Thymus (tissue), 11 donors: ENCODE measurements around the gene CREG2. TPM values are rescaled to one million over a fixed set of nuclear protein-coding genes. Genes with fewer than 3 reads are reported as not detected.

Experiments
- DNase-seq, 9 donors: peaks; one replicate each; pipeline ENCODE4 v3.0.0-alpha.2; 2013; ENCODE audit warnings: low spot score in 9 of 9, low read depth in 6 of 9, missing footprints in 1 of 9
- H3K27ac ChIP-seq, 2 donors: one replicate each; pipeline ENCODE4 v1.5.1; 2013; ENCODE audit warnings: control low read depth in 1 of 2, low read depth in 1 of 2, low read length in 1 of 2, mild to moderate bottlenecking in 1 of 2, moderate library complexity in 1 of 2
- H3K27me3 ChIP-seq, 2 donors: one replicate each; pipeline ENCODE4 v1.5.1; 2013; ENCODE audit warnings: low read length in 1 of 2; ENCODE audit not compliant: control insufficient read depth in 2 of 2, insufficient read depth in 1 of 2
- H3K36me3 ChIP-seq, 2 donors: one replicate each; pipeline ENCODE4 v1.5.1; 2013; ENCODE audit warnings: low read length in 1 of 2, mild to moderate bottlenecking in 1 of 2, moderate library complexity in 1 of 2; ENCODE audit not compliant: control insufficient read depth in 2 of 2, insufficient read depth in 2 of 2
- H3K4me1 ChIP-seq, 2 donors: one replicate each; pipeline ENCODE4 v1.5.1; 2013; ENCODE audit warnings: low read length in 2 of 2; ENCODE audit not compliant: control insufficient read depth in 2 of 2, insufficient read depth in 2 of 2
- H3K4me3 ChIP-seq, 2 donors: one replicate each; pipeline ENCODE4 v1.5.1; 2013; ENCODE audit warnings: low read length in 2 of 2, control low read depth in 1 of 2, mild to moderate bottlenecking in 1 of 2
- H3K9me3 ChIP-seq, 2 donors: one replicate each; pipeline ENCODE4 v1.5.1; 2013; ENCODE audit warnings: low read length in 1 of 2, mild to moderate bottlenecking in 1 of 2; ENCODE audit not compliant: control insufficient read depth in 2 of 2, insufficient read depth in 1 of 2
- whole genome bisulfite sequencing: extraction: QIAGEN DNeasy Blood & Tissue Kit; methylation state at CpG from one replicate; pipeline ENCODE4 v1.1.7; 2013; 5-methylcytosine and 5-hydroxymethylcytosine counted together
- polyA plus RNA-seq: library from polyadenylated mRNA; stranded (reverse); fragments of 200-250 nt; gene quantifications from one replicate; pipeline ENCODE4 v1.2.3, GENCODE V29; 2013
- total RNA-seq: library from RNA; stranded (reverse); fragments of 120-200 nt; gene quantifications from one replicate; pipeline ENCODE4 v1.2.4, GENCODE V29; 2013
- donor health status: healthy.

CREG2 gene
- total and polyA plus RNA-seq, 2 donors, result 0.07 to 0.38 TPM

DNA sequence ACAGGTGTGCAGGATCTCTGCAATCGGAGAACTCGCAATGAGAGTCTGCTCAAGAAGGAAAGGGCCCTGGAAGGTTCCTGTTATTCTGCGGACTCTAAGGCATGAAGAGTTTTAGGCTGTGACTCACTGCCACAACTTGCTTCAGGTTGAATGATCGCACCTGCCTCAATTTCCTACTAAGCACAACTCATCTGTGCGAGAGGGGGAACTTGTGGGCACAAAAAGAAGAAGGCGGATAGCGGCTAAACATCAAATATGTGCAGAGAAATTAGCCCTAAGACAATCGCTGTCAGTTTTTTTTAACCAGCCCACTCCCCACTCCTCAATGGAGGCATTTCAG is 14.0 kb upstream of the CREG2 start:
- DNase-seq, result peak in 5 of 9 donors; percentile 14 to 42 (median 36)
- Histone ChIP-seq H3K36me3 (no peaks in the 10 kb centered on the region), H3K4me3 (no peak overlapping the region), H3K27me3 (no peaks in the 10 kb centered on the region), H3K4me1 (peaks cover 44 to 45% of the 10 kb centered on the region in 2 donors), H3K9me3 (no peaks in the 10 kb centered on the region), H3K27ac (peak overlapping the region in 1 of 2 donors; percentile 73)
- WGBS, result 16% methylated on average over 8 of the region's 8 CpGs

- peak in 5 of 9 donors; percentile 21 to 72 (median 37) for DNase-seq
- H3K27ac ChIP-seq, result peak overlapping the region; percentile 64 to 73
- WGBS, result 18% methylated on average over 18 of the region's 18 CpGs
- no peaks in the 10 kb centered on the region for H3K27me3 ChIP-seq
- H3K4me1 ChIP-seq, result peaks cover 44 to 45% of the 10 kb centered on the region in 2 donors
- H3K4me3 ChIP-seq, result no peak overlapping the region
- no peaks in the 10 kb centered on the region for H3K9me3 ChIP-seq
- H3K36me3 ChIP-seq, result no peaks in the 10 kb centered on the region
Measured at GRCh38 chr2:101400506-101401325, 13.4 kb upstream of the CREG2 start.

DNA sequence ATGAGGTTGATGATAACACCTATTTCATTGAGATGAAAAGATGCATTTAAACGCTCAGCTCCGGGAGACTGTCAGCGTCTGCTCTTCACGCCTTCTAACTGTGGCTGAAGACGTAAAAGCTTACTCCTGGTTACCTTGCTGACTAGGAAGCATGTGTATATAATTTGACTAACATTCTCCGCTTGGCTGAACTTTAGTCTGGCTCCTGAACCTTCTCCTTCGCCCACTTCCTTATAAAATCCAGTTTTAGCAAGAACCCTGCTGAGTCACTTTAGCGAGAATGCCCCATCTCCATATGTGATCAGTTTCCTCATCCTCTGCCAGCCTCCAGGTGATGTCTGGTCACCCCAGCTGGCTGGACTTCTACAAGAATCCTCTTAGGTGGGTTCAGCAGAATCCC is 12.7 kb upstream of the CREG2 start:
- H3K27me3 ChIP-seq, result no peaks in the 10 kb centered on the region
- 71% methylated on average over 8 of the region's 8 CpGs for WGBS

DNA sequence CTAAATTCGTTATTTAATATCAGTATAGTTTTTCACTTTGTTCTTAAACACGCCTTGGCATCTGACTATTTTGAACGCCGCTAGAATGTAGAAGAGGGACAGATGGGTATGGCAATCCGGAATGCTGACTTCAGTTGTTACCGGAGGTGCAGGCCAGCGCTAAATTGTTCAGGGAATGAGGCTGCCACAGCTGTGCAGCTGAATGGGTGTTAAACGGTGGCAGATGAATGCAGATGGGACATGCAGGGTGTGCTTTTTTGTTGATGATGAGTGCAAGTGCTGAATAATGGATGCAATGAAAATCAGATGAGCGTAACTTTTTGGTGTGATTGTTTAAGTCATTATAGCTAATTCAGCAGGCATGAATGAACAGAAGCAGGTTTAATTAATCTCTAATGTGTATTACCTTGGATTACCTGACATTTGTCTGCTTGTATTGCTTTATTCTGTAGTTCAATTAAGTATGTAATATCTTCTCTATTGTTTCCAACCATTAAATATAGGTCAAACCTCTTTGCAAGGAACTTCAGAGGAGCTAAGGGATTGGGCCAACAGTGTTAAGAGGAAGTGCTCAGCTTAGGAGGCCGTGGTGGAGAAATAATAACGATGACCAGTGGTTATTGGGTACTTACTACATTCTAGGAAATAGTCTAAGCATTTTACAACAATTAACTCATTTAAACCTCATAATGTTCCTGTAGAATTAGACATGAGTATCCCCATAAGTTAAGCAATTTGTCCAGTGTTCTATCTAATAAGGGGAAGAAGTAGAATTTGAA is 11.9 kb upstream of the CREG2 start:
- peaks cover 40 to 50% of the 10 kb centered on the region in 2 donors for H3K4me1 ChIP-seq
- no peak overlapping the region for H3K4me3 ChIP-seq
- no peaks in the 10 kb centered on the region for H3K27me3 ChIP-seq
- H3K27ac ChIP-seq, result no peak overlapping the region
- WGBS, result 88% methylated on average over 11 of the region's 11 CpGs
- no peaks in the 10 kb centered on the region for H3K9me3 ChIP-seq
- no peaks in the 10 kb centered on the region for H3K36me3 ChIP-seq
- DNase-seq, result no peak

More for the DNA sequence above, 12.7 kb upstream of the CREG2 start:
- Histone ChIP-seq H3K36me3 (no peaks in the 10 kb centered on the region), H3K27ac (peak overlapping the region in 1 of 2 donors; percentile 73), H3K4me1 (peaks cover 44 to 46% of the 10 kb centered on the region in 2 donors), H3K9me3 (no peaks in the 10 kb centered on the region), H3K4me3 (no peak overlapping the region)
- peak in 1 of 9 donors; percentile 33 for DNase-seq

- peaks cover 36 to 47% of the 10 kb centered on the region in 2 donors for H3K4me1 ChIP-seq
Measured at GRCh38 chr2:101398116-101398821, 11.0 kb upstream of the CREG2 start.

DNA sequence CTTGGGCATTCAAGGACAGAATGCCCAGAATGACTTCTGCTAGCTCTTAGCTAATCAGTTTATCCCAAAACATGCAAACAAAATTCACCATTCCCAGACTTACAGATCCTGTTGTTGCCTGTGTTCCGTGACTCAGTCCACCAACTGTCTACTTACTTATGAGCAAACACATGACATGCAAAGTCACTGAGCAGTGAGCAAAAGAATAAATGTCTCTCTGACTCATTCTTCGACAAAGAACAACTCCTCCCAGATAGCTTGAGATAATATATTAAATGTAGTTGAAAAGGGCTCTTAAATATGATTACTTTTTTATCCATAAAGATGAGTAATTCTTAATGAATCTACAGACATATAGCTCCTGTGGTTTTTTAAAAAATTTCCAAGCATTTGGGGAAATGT is 9.0 kb upstream of the CREG2 start:
- DNase-seq, result no peak
- no peak overlapping the region for H3K27ac ChIP-seq
- H3K9me3 ChIP-seq, result no peaks in the 10 kb centered on the region
- no peak overlapping the region for H3K4me3 ChIP-seq
- H3K36me3 ChIP-seq, result no peaks in the 10 kb centered on the region
- 97% methylated on average over 2 of the region's 2 CpGs for WGBS
- peaks cover 17 to 27% of the 10 kb centered on the region in 2 donors for H3K4me1 ChIP-seq
- no peaks in the 10 kb centered on the region for H3K27me3 ChIP-seq

More at GRCh38 chr2:101398116-101398821, 11.0 kb upstream of the CREG2 start:
- Histone ChIP-seq H3K4me3 (no peak overlapping the region), H3K27ac (no peak overlapping the region), H3K36me3 (no peaks in the 10 kb centered on the region), H3K9me3 (no peaks in the 10 kb centered on the region), H3K27me3 (no peaks in the 10 kb centered on the region)
- 97% methylated on average over 10 of the region's 10 CpGs for WGBS
- DNase-seq, result no peak

GRCh38 chr2:101395545-101396315 is 8.4 kb upstream of the CREG2 start:
- WGBS, result 95% methylated on average over 6 of the region's 6 CpGs
- no peaks in the 10 kb centered on the region for H3K36me3 ChIP-seq
- H3K27ac ChIP-seq, result no peak overlapping the region
- H3K27me3 ChIP-seq, result no peaks in the 10 kb centered on the region
- H3K4me3 ChIP-seq, result no peak overlapping the region
- DNase-seq, result no peak
- H3K9me3 ChIP-seq, result no peaks in the 10 kb centered on the region
- H3K4me1 ChIP-seq, result peaks cover 11 to 22% of the 10 kb centered on the region in 2 donors

- H3K27me3 ChIP-seq, result peaks cover 24 to 52% of the 10 kb centered on the region in 2 donors
Measured at GRCh38 chr2:101388232-101388631, 929 bp upstream of the CREG2 start.

More at GRCh38 chr2:101388232-101388631, 929 bp upstream of the CREG2 start:
- Histone ChIP-seq H3K4me3 (no peak overlapping the region), H3K27ac (no peak overlapping the region), H3K9me3 (no peaks in the 10 kb centered on the region), H3K36me3 (no peaks in the 10 kb centered on the region), H3K4me1 (peaks cover 3 to 8% of the 10 kb centered on the region in 2 donors)
- DNase-seq, result no peak
- 84% methylated on average over 4 of the region's 4 CpGs for WGBS
